GM19455 (cell line): ENCODE measurements around the gene SYT17.

Source experiments
- ATAC-seq: cut with Tn5 transposase; IDR thresholded peaks from one replicate; pipeline ENCODE4 v1.9.1; 2021; ENCODE audit not compliant: unreplicated experiment

SYT17 gene

GRCh38 chr16:19137201-19138128, 30.6 kb upstream of the SYT17 start:
- ATAC-seq: no peak

DNA sequence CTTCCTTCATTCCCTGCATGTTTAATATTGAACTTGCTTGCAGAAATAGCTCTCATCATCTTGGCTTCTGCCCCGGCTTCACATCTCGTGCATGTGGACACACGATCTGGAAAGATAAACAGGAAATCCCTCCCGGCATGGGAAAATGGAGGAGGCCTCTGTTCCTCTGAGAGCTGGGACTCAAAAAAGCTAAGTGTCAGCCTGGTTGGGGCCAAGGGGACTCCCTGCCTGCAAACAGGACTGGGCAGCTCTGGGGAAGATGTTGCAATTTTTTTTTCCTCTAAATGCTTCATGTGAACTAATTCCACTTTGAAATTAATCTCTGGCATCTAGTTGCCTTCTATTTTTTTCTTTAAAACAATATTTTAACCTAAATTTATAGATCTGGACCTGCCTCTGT, 29.4 kb upstream of the SYT17 start:
- ATAC-seq: no peak

GRCh38 chr16:19139436-19140091, 28.5 kb upstream of the SYT17 start:
- no peak for ATAC-seq

DNA sequence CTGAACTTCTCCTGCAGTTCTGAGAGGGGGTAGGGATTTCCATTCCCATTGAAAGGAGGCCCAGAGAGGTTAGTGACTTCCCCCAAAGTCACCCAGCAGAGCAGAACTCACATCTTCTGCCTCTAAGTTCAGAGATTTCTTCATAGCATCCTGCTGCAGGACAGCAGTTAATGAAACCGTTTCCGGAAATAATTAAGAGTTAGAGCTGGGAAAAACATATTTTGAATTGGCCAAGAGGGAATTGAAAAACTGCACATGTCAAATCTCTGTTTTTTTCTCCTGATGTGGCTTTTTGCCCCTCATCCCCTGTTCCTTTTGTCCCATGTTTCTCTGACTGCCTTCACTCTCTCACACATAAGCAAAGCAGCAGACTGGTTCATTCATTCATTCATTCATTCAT, 27.6 kb upstream of the SYT17 start:
- no peak for ATAC-seq

DNA sequence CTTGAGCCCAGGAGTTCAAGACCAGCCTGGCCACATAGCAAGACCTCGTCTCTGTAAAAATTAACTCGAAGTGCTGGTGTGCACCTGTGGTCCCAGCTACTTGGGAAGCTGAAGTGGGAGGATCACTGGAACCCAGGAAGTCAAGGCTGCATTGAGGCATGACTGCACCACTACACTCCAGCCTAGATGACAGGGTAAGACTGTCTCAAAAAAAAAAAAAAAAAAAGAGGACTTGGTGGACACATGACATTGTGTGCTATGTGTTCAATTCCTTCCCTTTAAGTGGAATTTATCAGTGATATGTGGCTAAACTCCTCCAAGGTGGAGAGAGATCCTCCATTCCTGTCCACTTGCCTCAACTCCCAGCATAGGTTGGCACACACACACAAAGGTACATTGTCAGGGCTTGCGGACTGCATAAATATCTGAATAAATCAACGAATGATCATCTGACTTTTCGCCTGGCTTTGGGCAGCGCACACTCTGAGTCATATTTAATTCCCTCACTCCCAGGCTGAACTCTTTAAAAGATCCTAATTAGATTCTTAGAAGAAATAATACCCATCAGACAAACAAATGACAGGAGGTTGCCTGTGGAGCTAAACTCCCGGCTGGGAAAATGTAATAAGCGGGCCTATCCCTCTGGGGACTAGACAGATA, 25.0 kb upstream of the SYT17 start:
- ATAC-seq: no peak

GRCh38 chr16:19143599-19143956, 24.5 kb upstream of the SYT17 start:
- ATAC-seq: no peak

DNA sequence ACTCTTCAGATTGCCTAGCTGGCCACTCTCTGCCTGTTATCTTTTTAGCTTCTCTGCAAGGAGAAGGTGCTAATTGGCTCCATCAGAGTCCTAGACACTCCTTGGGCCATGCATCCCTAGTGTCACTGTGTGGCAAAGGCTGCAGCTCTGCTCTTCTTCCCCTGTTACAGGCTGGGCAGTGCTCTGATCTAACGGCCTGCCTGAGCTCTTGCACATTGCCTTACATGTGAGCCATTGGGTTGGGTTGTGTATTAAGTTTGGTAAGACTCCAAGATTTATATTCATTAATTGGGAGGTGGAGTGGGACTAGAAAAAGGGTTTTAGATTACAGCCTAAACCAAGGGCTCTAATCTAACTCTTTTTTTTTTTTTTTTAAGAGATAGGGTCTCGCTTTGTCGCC, 23.0 kb upstream of the SYT17 start:
- ATAC-seq: no peak

DNA sequence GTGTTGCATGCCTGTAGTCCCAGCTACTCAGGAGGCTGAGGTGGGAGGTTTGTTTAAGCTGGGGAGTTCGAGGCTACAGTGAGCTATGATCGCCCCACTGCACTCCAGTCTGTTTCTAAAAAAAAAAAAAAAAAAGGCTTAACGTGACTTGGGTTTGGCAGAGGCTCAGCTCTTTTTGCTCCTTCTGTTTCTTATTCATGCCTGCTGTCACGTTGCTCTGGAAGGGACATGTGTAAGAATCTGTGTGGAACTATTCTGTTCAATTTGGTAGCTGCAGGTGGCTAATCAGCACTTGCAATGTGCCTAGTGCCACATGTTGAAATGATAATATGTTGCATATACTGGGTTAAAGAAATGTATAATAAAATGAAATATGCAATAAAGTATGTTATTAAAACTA, 20.9 kb upstream of the SYT17 start:
- ATAC-seq: no peak

DNA sequence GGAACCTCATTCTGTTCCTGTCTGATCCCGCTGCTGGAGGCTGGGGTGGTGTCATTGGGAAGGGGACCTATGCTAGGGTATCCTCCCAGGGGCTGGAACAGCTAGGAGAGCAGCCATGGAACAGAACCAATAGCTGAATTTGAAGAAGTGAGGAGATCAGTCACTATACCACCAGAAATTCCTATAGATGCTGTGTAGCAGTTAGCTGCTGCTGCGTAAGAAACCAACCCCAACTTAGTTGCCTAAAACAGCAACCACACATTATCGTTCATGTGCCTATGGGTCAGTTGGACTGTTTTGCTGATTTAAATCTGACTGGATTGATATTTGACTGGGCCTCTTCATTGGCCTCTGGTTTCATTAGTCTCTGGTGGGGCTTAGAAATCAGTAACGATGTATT, 20.4 kb upstream of the SYT17 start:
- ATAC-seq: no peak

- no peak for ATAC-seq
These were observed 19.9 kb upstream of the SYT17 start for GRCh38 chr16:19148189-19148588.

DNA sequence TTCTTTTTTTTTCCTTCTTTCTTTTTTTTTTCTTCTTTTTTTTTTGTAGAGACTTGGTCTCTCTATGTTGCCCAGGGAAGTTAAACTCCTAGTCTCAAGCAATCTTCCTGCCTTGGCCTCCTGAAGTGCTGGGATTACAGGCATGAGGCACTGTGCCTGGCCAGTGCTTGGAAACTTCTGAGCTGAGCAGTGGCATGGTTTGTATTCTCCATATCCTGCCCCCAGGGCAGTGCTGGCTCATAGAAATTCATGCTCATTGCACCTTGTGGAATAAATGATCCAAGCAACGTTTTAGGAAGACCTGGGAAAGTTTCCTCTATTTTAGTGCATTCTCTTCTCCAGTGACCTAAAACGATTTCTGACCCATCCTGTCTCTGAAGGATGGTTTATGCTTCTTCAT, 16.7 kb upstream of the SYT17 start:
- no peak for ATAC-seq

DNA sequence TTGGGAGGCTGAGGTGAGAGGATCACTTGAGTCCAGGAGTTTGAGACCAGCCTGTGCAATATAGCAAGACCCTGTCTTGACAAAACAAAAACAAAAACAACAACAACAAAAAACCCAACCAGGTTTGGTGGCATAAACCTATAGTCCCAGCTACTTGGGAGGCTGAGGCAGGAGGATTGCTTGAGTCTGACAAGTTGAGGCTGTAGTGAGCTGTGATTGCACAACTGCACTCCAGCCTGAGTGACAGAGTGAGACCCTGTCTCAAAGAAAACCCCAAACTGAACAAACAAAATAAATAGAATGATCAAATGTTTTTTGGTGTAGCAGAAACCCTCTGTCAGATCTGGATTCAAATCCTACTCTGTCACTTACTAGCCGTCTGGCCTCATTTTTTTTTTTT, 16.0 kb upstream of the SYT17 start:
- no peak for ATAC-seq

GRCh38 chr16:19153876-19154275, 14.2 kb upstream of the SYT17 start:
- no peak for ATAC-seq

GRCh38 chr16:19162085-19162484, 6.0 kb upstream of the SYT17 start:
- no peak for ATAC-seq

DNA sequence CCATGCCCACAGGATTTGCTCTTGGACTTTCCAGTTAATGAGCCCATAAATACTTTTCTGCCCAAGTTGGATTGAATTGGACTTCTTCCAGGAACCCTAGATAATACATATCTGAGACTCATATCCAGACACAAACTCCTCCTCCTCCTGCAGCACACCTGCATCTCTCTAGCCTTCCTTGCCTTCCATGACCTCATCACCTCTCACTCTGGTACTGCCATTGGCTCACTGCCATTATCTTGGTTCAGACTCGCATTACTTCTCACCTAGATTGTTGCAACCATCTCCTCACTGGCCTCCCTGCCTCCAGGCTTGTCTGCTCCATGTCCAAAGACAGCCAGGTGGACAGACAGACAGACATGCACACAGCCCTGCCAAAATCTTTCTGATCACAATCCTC, 4.8 kb upstream of the SYT17 start:
- no peak for ATAC-seq

DNA sequence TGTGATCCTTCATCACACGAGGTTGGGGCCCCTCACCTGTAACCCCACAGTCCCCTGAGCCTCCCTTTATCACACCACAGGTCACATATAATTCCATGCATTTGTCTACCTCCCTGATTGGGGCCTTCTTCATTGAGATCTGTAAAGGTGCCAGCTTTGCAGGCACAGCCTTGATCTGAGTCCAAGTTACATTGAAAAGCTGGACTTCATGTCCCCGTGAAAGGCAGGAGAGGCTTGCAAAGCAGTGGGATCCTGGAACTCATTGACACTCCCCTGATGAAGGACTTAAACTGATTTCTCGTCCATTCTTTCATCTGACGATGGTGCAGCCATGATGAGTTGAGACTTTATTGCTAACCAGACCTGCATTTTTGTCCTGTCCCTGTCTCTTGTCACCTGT, 3.8 kb upstream of the SYT17 start:
- no peak for ATAC-seq

DNA sequence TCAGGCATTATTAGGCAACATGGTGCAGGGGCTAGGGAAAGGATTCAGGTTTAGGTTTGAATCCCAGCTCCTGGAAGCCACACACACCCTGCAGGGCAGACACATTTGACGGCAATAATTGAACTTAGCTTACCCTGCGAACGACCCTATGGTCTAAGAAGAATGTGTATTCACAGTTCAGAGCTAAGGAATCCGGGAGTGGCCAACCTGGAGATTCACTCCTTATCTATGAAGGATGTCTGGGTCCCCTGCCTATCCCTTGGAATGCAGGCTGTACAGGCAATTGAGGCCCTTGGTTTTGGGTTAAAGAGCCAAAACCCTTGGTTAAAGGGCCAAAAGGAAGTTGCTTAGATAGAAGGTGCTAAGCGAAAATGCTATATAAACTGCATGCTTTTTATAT, 2.9 kb upstream of the SYT17 start:
- ATAC-seq: no peak

GRCh38 chr16:19166500-19166899, 1.5 kb upstream of the SYT17 start:
- ATAC-seq: no peak

DNA sequence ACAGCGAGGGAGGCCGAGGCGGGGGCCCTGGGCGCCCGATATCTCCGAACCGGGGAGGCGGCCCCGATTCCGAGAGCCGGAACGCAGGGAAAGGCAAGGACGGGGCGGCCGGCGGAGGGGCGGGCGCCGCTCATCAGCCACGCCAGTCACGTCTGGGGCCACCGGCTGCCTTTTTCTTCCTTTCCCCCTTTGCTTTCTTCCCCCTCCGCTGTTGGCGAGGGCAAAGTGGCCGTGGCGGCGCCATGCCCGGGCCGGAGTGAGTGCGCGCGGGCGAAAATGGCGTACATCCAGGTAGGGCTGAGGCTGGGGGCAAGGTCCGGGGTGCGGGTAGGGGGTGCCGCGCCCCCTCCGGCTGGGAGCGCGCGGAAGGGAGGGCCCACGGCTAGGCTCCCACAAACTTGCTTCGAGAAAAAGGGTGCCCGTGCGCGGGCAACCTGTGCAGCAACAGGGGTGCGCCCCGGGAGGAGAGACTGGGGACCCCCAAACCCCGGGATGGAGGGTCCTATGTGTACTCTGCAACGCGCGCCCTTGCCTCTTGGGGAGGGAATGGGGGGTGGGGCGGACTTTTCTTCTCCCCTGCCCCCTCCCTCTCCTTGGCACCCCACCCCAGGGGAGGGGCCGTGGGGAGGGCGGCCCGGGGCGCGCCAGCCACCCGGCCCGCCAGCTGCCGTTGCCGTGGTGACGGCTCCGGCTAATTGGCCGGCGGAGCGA, 486 bp downstream of the SYT17 start:
- ATAC-seq: no peak

DNA sequence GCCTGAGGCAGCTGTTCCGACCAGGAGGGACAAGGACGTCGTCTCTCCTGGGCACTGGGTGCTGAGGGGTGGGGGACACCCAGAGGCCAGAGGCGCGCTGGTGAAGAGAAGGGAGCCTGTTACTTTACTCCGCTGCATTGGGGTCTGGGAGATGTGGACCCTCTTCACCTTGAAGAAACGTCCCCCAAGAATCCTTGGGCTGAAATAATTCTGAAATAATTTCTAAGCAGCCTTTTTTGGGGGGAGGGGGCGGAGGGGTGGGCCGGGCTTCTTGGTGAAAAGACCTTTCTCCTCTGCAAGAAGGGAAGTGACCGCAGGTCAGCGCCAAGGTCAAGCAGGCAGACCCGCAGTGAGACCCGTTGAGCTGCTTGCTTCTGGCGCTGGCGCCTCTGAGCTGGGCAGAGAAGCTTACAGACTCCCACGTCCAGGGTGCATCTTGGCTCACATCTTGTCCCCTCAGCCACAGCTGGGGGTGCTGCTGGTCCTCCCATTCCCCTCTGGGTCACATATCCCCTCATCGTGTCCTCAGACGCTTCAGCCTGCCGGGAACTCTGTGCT, 1.1 kb downstream of the SYT17 start:
- ATAC-seq: no peak

GRCh38 chr16:19170043-19170655, 2.1 kb downstream of the SYT17 start:
- ATAC-seq: no peak
